GM10266 (cell line): ENCODE results near the gene MOK.

Experiments used
- DNase-seq: peaks from one replicate; pipeline ENCODE4 v3.0.0; 2012; ENCODE audit errors: extremely low spot score
- CTCF ChIP-seq: IDR thresholded peaks from 2 replicates; pipeline ENCODE4 v1.5.1; 2012; ENCODE audit warnings: mild to moderate bottlenecking, low read depth; ENCODE audit not compliant: control insufficient read depth, insufficient read depth; ENCODE audit errors: missing control alignments

The MOK gene

GRCh38 chr14:102203382-102203781, 101.6 kb downstream of the MOK start:
- no peak for DNase-seq
- TF ChIP-seq CTCF, result no peak

- DNase-seq, result no peak
- TF ChIP-seq CTCF, result no peak
These were observed 102.0 kb downstream of the MOK start for GRCh38 chr14:102202944-102203343.

- no peak for DNase-seq
- TF ChIP-seq CTCF, result no peak
These were observed 103.2 kb downstream of the MOK start for GRCh38 chr14:102201776-102202175.

GRCh38 chr14:102201353-102201738, 103.6 kb downstream of the MOK start:
- no peak for DNase-seq

GRCh38 chr14:102200690-102201352, 104.1 kb downstream of the MOK start:
- TF ChIP-seq CTCF, result no peak
- DNase-seq, result no peak

More at GRCh38 chr14:102201353-102201738, 103.6 kb downstream of the MOK start:
- TF ChIP-seq CTCF, result no peak

- TF ChIP-seq CTCF, result no peak
- no peak for DNase-seq
These were observed 107.6 kb downstream of the MOK start for GRCh38 chr14:102197317-102197853.

GRCh38 chr14:102196902-102197230, 108.1 kb downstream of the MOK start:
- TF ChIP-seq CTCF, result no peak
- no peak for DNase-seq
